IPS-18c (cell line): Measurements from ENCODE around the gene PLEKHG2.

Source experiments
- H3K4me3 ChIP-seq: 2 replicates; pipeline ENCODE4 v1.7.0; 2013; ENCODE audit warnings: low read depth, mild to moderate bottlenecking, low read length, moderate library complexity; ENCODE audit not compliant: insufficient read depth
- H3K9me3 ChIP-seq: one replicate; pipeline ENCODE4 v1.6.1; 2013; ENCODE audit warnings: mild to moderate bottlenecking, low read length, moderate library complexity; ENCODE audit not compliant: control insufficient read depth, insufficient read depth

PLEKHG2 gene

GRCh38 chr19:39382991-39383828, 29.3 kb upstream of the PLEKHG2 start:
- H3K9me3 ChIP-seq: no peaks in the 10 kb centered on the region
- no peak overlapping the region for H3K4me3 ChIP-seq

DNA sequence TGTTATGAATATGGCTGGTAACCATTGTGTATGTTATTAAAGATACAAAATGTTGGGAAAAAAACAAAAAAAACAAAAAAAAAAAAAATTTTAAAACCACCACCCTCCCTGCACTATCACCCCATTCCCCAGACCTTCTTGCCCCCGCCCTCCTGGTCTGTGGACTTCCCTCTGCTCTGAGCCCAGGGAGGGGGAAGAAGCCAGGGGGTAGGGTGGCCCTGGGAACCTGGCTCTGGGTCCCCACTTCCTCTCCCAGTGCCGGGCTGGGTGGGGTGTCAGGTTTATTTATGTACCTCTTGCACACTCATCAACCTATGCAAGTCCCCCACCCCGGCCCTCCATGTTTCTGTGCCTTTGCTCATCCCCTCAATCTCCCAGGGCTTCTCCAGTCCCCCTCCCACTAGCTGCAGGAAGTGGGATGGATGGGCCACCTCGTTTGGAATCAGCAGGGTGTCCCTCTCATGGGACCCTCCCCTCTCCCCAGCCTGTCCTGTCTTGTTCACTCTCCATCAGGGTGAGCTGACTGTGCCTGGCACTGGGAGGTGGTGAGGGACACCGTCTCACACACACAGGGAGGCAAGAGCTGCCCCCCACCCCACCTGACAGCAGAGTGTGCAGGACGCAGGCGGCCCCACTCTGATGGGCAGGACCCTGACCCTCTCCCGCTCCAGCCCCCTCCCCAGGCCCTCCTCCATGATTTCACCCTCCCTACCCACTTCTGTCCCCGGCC, 27.5 kb upstream of the PLEKHG2 start:
- Histone ChIP-seq H3K9me3 (no peaks in the 10 kb centered on the region), H3K4me3 (no peak overlapping the region)

DNA sequence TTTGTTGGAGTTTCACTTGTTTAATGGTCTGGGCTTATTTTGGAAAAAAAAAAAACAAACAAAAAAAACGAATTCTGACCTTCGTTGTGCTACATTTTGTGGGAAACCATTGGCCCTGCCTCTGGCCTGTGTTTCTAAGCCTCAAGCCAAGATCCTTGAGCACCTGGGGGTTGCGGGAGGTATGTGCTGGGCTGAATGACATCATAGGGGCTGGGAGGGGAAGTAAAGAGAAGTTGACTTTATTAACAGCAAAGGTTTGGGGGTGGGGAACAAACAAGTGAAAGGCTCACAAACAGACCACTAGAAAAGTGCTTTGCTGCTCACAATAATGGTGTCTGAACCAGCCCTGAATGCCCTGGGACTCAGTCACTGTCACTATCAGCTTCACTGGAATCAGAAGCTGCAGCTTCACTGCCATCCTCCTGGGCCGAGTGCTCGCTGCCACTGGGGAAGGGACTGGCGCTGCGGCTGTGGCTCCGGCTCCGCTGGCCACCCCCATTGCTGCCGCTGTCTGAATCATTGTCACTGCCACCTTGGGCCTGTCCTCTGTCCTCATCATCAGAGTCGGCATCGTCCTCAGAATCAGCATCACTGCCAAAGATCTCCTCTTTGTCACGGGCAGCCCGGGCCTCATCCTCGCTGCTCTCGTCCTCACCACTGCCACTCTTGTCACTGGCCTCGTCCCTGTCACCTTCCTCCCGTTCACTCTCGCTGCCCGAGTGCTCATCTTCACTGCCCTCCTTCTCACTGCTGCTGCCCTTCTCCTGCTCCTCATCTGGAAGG, 26.6 kb upstream of the PLEKHG2 start:
- H3K4me3 ChIP-seq: no peak overlapping the region
- no peaks in the 10 kb centered on the region for H3K9me3 ChIP-seq

DNA sequence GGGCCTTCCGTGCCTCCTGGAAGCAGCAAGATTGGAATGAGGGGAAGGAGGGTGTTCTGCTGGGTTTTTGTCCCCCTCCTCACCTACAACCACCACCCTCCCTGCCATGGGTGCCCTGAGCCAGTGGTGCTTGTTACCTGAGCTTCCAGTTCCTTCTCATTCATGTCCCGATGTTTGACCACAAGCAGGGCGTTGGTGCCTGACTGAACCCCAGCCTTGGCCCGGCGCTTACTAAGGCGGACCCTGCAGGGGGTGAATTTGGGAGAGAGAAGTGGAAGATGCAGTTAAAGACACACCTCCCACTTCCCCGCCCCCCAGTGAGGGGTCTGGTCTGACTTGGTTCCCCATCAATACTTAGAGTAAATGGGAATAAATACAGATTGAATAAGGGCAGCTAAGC, 25.9 kb upstream of the PLEKHG2 start:
- Histone ChIP-seq H3K4me3 (no peak overlapping the region), H3K9me3 (no peaks in the 10 kb centered on the region)

GRCh38 chr19:39388657-39389056, 23.8 kb upstream of the PLEKHG2 start:
- no peaks in the 10 kb centered on the region for H3K9me3 ChIP-seq
- no peak overlapping the region for H3K4me3 ChIP-seq

DNA sequence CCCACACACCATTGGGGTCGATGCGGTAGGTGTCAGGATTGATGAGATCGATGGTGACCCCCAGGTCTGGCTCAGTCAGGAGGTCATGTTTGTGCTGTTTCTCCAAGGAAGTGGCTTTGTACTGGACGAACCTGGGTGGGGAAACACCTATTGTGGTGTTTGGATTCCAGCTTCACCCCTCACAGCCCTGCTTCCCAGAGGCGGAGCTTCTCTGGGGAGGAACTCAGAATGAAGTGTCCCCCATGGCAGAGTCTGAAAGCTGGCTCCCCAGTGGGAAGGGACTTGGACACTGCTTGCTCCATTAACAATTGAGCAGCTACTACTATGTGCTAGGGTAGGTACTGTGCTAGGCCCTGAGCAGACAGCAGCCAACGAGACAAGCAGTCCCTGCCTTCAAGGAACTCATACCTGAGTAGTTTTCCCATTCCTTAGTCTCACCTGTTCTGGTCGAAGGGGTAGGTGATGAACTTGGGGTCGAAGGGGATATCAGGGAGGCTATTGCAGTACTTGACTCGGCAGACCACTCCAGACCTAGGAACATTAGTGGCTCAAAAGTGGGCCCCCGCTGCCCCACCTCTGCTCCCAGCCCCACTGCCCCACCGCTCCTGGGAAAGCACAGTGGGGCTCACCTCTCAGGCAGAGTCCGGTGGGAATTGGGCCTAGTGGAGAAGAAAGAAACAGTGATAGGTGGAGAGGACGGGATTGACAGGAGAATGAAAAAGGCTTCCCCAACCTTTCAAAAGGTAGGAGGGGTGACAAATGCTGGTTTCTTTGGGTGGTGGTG, 22.6 kb upstream of the PLEKHG2 start:
- peak overlapping the region; percentile 92 for H3K4me3 ChIP-seq

GRCh38 chr19:39390451-39390750, 22.1 kb upstream of the PLEKHG2 start:
- no peaks in the 10 kb centered on the region for H3K9me3 ChIP-seq
- peak overlapping the region; percentile 92 for H3K4me3 ChIP-seq

More for the DNA sequence above, 22.6 kb upstream of the PLEKHG2 start:
- H3K9me3 ChIP-seq: no peaks in the 10 kb centered on the region

- Histone ChIP-seq H3K9me3 (no peaks in the 10 kb centered on the region), H3K4me3 (peak within 1 kb of the TSS; percentile 100)
Measured at GRCh38 chr19:39390751-39391437, 21.6 kb upstream of the PLEKHG2 start, which contains the start of the genes MED29 and PAF1. Gene MED29, plus strand, starts transcription at chr19:39391378. Its CDS starts 45 bp downstream, at chr19:39391423. Gene PAF1, minus strand, starts transcription at chr19:39391106. Its CDS starts 242 bp downstream, at chr19:39390864.

DNA sequence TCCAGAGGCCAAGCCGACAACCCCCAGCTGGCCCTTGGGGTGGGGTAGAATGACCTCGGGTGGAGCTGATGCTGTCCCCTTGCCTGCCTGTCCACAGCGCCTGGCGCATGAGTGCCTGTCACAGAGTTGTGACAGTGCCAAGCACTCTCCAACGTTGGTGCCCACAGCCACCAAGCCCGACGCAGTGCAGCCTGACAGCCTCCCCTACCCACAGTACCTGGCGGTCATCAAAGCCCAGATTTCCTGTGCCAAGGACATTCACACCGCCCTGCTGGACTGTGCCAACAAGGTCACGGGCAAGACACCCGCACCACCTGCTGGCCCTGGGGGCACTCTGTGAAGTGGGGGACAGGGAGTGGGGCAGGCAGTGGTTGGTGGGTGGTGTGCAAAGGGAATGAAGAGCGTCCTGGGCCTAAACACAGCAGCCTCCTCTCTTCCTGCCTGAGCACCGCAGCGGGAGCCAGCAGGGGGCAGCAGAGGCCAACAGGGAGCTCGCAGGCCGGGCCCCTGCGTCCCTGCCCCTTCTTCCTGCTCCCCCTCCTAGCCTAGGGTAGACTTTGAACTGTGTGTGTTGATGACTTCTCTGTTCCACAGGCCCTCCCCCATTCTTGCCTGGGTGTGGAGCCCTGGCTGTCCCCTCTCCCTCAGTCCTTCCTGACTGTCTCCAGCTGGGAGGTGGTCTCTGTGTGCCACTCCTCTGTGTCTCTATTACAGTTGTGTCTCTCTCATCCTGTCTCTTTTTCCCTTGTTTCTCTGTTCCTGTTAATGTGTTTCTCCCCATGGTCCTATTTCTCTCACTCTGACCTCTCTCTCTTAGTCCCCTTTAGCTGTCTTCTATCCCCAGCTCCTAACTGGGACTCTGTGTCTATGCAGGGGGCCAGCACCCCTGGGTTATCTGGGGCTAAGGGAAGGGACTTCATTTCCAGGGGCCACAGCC, 14.8 kb upstream of the PLEKHG2 start:
- H3K9me3 ChIP-seq: peaks cover 2% of the 10 kb centered on the region
- H3K4me3 ChIP-seq: no peak overlapping the region

DNA sequence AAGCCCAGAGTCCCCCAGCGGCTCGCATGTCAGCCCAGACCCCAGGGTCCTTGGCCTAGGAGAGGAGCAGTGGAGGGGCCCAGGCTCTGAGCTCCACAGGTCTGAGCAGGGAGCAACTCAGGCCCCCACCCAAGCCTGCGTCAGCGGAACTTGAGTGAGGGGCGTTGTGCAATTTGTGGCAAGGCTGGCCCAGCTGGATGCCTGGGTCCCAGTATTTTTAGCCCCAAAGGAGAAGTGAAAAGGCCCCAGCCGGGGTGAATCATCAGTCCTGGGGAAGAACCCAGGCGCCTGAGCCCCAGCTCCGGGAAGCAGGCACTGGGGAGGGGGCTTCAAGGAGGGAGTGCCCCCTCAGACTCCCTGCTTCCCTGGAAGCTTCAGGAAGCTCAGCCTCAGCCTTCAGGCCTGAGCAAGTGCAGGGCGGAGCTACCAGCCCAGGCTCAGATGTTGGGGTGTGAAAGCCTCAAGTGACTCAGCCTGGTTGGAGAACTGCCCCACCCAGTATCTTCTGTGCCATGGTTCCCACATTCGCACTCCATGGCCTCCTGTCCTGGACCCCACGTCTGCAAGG, 14.1 kb upstream of the PLEKHG2 start:
- H3K4me3 ChIP-seq: no peak overlapping the region
- peaks cover 2% of the 10 kb centered on the region for H3K9me3 ChIP-seq

DNA sequence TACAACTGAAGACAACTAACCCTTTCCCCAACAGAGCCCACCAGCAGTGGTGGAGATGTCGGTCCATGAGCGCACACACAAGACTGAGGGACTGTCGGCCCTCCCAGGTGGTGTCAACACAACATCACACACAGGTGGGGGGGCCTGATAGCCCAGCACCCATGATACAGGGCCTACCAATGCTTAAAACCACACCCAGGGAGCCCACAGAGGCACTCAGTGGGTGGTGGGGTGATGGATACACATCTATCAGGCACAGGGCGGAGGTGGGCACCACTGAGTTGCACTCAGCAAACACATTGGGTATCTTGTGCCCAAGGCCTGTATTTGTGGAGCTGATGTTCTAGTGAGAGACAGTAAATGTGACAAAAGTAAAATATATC, 12.8 kb upstream of the PLEKHG2 start:
- H3K4me3 ChIP-seq: no peak overlapping the region

GRCh38 chr19:39400061-39400460, 12.4 kb upstream of the PLEKHG2 start:
- no peak overlapping the region for H3K4me3 ChIP-seq
- peaks cover 2% of the 10 kb centered on the region for H3K9me3 ChIP-seq

More for the DNA sequence above, 12.8 kb upstream of the PLEKHG2 start:
- H3K9me3 ChIP-seq: peaks cover 2% of the 10 kb centered on the region

GRCh38 chr19:39401070-39401548, 11.4 kb upstream of the PLEKHG2 start:
- peaks cover 2% of the 10 kb centered on the region for H3K9me3 ChIP-seq
- no peak overlapping the region for H3K4me3 ChIP-seq

GRCh38 chr19:39401549-39402345, 10.7 kb upstream of the PLEKHG2 start:
- Histone ChIP-seq H3K9me3 (peaks cover 2% of the 10 kb centered on the region), H3K4me3 (peak overlapping the region; percentile 68)
